Loucy (cell line): ENCODE data around the gene NIPSNAP2.

Source experiments
- CTCF ChIP-seq: fragments of 200-600 bp; sonication (generic); conservative IDR thresholded peaks from 2 replicates; pipeline ENCODE4 v1.5.1; 2014; ENCODE audit warnings: mild to moderate bottlenecking, antibody characterized with exemption, low read length
- EZH2phosphoT487 ChIP-seq: fragments of 200-600 bp; IDR thresholded peaks from 2 replicates; pipeline ENCODE4 v1.6.1; 2018; ENCODE audit warnings: antibody characterized with exemption, mild to moderate bottlenecking, moderate library complexity, borderline replicate concordance

DNA sequence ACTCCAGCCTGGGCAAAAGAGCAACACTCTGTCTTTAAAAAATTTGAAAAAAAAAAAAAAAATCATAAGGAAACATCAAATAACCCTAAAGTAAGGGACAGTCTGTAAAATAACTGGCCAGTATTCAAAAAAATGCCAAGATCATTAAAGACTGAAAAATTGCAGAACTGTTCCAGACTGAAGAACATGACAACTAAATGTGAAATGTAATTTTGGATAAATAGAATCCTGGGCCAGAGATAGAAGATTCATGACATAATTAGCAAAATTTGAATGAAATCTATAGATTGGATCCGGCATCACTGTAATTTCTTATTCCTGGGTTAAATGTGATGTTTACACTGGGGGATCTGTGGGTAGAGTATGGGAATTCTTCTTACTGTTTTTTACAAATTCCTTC, 83.9 kb downstream of the NIPSNAP2 start:
- no peak for TF ChIP-seq CTCF
- no peak for TF ChIP-seq EZH2phosphoT487
